Left colon (tissue), 2 donors: ENCODE results near the gene SAAL1. TPM values are rescaled to one million over a fixed set of nuclear protein-coding genes. Genes with fewer than 3 reads are reported as not detected.
A peak's percentile ranks its signal among the peaks of the same experiment; 100 is the strongest.

Experiments used
- ATAC-seq: fragments of 200-7000 bp; cut with Tn5 transposase; one replicate; pipeline ENCODE4 v1.9.1; 2020; ENCODE audit warnings: mild to moderate bottlenecking, moderate library complexity
- DNase-seq, 2 donors: peaks; one replicate each; pipeline ENCODE4 v3.0.0-alpha.2; 2020
- intact Hi-C, 2 donors: fragments of 100-400 bp; cut with DNase I in 1 of 2; cut with micrococcal nuclease in 1 of 2; formaldehyde crosslinking; loops; one replicate each; pipeline versions ENCODE4 v1.11.2 to v1.14.0; 2022; cut with DNase I, micrococcal nuclease
- total RNA-seq, 2 donors: library from RNA; stranded (reverse); fragmentation: NEBNext Ultra II Directional; extraction: Animal tissue kit (Norgen Biotek cat#: 25700); gene quantifications; one replicate each; pipeline ENCODE4 v1.2.1, GENCODE V29; 2021
- donor health status: DM: no; HTN: no; CAD: no.
- donor health status: DM: yes; HTN: yes; CAD: no.

The SAAL1 gene
- total RNA-seq, 2 donors from 2014 or later, result 10.3 to 10.6 TPM

DNA sequence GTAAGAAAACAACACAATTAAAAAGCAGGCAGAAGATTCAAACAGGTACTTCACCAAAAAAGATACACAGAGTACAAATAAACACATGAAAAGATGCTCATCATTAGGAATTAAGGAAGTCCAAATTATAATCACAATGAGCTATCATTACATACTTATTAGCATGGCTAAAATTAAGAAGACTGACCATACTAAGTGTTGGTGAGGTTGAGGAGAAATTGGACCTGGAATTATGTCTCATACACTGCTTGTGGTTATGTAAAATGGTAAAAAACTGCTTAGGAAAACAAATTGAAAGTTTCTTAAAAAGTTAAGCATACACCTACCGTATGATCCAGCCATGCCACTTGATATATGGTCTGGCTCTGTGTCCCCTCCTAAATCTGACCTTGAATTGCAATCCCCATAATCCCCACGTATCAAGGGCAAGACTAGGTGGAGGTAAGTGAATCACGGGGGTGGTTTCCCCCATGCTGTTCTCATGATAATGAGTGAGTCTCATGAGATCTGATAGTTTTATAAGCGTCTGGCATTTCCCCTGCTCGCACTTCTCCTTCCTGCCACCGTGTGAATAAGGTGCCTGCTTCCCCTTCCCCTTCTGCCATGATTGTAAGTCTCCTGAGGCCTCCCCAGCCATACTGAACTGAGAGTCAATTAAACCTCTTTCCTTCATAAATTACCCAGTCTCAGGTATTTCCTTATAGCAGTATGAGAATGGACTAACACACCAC lies 4.8 kb downstream of the SAAL1 start:
- intact Hi-C loops, result loop anchor here in 1 of 2 donors (10.0 kb wide), 1 partner anchor 86 kb away; the partner anchor contains the start of gene SERGEF
- DNase-seq, result no peak
- ATAC-seq, result no peak

GRCh38 chr11:18093959-18094358 lies 11.9 kb downstream of the SAAL1 start:
- intact Hi-C loops, result no loop called here
- DNase-seq (no peak), ATAC-seq (peak; percentile 99)

GRCh38 chr11:18091731-18092130 lies 14.2 kb downstream of the SAAL1 start:
- DNase-seq (no peak), ATAC-seq (no peak)
- intact Hi-C loops, result no loop called here

DNA sequence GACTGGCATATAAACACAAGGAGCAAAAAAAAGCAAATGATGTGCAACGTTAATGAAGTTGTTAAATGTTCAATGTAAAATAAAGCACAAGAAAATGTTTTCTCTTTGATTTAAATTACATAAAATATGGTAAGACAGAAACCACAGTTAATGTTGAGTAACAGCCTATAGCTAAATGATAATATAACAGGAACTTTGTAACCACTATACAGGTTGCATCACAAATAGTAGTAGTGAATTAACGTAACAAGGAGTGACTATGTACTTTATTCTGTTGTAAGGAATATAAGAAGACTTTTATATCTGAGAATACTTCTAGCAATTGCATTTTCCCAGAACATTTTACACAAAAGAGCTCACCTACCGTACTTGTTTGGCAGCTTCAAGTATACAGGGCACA lies 16.9 kb downstream of the SAAL1 start:
- intact Hi-C loops, result no loop called here
- ATAC-seq, result no peak
- no peak for DNase-seq

DNA sequence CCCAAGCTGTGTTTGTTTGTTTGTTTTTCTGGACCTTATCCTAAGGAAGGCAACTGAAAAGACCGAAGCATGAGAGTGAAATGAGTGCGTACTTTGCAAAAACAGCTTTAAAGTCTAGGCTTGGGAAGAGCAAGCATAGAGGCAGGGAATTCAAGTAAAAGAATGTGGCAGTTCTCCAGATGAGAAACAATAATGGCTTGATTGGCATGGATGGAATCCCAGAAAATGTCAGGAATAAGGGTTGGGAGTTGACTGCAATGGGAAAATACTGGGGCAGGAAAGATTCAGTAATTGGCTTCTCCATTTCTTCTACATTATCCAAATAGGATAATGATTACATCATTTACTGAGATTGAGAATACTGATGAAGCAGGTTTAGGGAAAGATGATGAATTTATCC lies 17.5 kb downstream of the SAAL1 start:
- no peak for ATAC-seq
- DNase-seq, result no peak
- intact Hi-C loops, result no loop called here

DNA sequence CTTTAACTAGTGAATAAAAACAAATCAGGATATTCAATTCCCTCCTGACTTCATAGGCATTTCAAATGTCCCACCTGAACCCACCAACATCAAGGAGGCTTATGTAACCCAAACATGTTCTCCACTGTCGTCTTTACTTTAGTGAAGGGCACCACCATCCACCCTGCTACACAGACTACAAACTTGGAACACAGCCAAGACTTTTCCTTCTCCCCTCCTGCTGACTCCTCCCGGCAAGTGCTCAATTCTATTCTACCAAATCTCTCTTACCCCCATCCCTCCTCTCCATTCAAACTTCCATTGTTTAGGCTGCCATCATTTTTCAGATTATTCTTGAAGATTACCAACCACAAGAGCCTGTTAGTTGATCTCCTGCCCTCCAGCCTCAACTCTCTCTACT lies 24.3 kb downstream of the SAAL1 start:
- no peak for DNase-seq
- intact Hi-C loops, result no loop called here
- ATAC-seq, result no peak

- no peak for ATAC-seq
- intact Hi-C loops, result no loop called here
- no peak for DNase-seq
Measured at GRCh38 chr11:18080451-18080850, 25.4 kb downstream of the SAAL1 start.

- ATAC-seq, result no peak
Measured at GRCh38 chr11:18078909-18079308, 27.0 kb downstream of the SAAL1 start.

GRCh38 chr11:18075444-18075843 lies 30.4 kb downstream of the SAAL1 start:
- intact Hi-C loops, result no loop called here
- no peak for ATAC-seq

More at GRCh38 chr11:18078909-18079308, 27.0 kb downstream of the SAAL1 start:
- intact Hi-C loops, result no loop called here
- no peak for DNase-seq

GRCh38 chr11:18071098-18071705 lies 34.7 kb downstream of the SAAL1 start:
- DNase-seq (no peak), ATAC-seq (peak; percentile 49)
- intact Hi-C loops, result no loop called here

More at GRCh38 chr11:18075444-18075843, 30.4 kb downstream of the SAAL1 start:
- no peak for DNase-seq

DNA sequence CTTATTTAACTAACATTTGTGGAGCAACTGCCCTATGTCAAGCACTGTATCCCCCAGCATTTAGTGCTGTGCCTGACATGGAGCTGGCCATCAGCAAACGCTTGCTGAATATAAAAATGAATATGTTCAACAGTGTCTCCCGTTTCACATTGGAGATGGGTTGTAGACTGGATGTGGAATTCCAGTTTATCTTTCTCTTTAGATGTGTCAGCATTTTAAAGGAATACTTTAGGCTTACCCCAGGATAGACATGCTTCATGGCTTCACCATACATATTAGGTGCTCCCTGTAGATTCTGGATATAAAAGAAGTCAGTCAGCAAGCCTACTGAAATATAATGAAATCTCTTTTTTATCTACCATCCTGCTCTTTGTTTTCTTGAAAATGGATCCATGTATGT lies 38.5 kb downstream of the SAAL1 start:
- intact Hi-C loops, result no loop called here
- ATAC-seq, result no peak
- no peak for DNase-seq

GRCh38 chr11:18066626-18067025 lies 39.3 kb downstream of the SAAL1 start:
- DNase-seq (no peak), ATAC-seq (no peak)
- intact Hi-C loops, result no loop called here

DNA sequence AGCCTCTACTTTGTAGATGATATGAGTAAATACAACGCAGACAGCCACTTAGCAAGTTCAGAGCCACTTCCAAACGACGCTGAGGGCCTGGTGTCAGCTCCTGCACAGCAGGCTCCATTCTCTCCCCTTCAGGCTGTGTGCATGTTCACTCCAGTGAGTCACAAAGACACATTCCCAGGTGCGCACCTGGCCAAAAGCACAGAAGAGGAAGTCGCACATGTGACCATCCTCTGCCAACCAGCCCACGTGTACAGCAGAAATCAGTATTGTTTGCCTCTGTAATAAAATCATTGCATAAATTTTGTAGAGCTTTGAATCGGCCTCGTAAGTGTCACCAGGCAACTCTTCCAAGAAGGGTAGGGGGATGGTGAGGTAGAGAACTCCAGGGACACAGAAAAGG lies 40.3 kb downstream of the SAAL1 start:
- peak; percentile 93 for ATAC-seq
- peak; percentile 33 to 56 for DNase-seq
- intact Hi-C loops, result no loop called here

DNA sequence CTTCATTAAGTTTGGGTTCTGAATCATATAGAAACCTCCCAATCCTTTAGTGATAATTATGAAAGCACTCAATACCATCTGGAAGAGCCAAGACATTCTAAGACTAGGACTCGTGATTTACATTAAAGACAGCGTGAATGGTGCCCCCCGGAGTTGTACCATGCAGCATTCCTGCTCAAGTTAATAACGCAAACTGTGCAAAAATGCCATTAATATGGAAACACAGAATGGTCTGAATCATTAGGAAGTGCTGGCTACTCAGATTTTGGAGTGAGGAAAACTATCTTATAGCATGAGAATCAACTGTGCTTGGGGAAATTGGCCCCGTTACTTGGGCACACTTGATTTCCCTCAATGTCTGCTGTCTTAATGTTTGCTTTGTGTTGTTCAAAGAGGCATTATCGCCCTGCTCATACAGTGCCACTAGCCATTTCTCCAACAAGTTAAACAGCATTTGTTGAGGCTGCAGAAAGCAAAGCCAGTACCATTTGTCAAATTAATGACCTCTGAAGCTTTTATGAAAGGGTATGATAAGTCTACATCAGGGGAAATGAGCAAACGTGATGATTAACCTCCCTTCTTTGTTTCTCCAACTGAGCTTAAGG lies 41.3 kb downstream of the SAAL1 start:
- ATAC-seq, result no peak

DNA sequence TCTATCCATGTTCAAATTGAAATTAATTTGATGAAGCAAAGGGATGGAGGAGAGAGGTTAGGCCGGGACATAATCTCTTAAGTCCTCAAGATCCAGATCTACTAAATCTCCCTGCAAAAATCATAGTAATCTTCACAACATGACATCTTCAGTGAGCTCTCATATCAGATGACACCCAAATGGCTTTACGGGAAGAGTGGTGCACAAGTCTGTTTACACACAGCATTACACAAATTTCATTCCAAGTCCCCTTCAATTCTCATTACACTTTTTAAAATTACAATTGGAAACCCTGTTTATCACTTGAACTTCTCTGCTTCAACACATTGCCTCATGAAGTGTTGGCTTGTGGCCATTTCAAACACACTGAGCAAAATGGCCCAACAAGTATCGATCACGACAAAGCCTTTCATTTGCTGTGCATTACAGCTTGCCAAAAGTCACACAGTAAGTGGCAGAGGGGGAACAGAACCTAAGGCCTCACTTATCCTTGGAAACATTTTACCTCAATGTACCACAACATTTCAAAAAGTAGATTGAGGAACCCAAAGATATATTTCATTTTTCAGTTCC lies 41.9 kb downstream of the SAAL1 start:
- ATAC-seq (no peak), DNase-seq (no peak)
- intact Hi-C loops, result no loop called here

More for the DNA sequence above, 41.3 kb downstream of the SAAL1 start:
- intact Hi-C loops, result no loop called here
- no peak for DNase-seq

GRCh38 chr11:18063125-18063524 lies 42.8 kb downstream of the SAAL1 start:
- peak; percentile 73 for ATAC-seq
- DNase-seq, result peak in 1 of 2 donors; percentile 17
- intact Hi-C loops, result no loop called here

DNA sequence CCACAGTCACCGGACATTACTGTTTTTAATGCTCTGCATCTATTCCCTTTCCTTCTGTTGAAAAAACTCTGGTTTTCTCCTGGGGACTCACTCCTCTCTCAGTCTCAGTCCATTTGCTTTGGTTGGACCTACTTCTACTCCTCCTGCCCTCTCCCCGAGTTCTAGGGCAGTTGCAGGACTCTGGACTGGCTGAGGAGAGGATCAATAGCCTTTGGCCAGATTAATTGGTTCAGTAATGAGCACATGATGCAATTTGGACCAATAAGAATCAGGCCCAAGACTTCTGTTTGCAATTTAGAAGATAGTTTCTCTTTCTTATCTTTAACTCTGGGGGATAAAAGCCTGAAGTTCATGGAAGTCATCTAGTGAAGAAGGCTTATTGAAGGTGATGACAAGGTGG lies 44.5 kb downstream of the SAAL1 start:
- intact Hi-C loops, result no loop called here
- no peak for ATAC-seq

DNA sequence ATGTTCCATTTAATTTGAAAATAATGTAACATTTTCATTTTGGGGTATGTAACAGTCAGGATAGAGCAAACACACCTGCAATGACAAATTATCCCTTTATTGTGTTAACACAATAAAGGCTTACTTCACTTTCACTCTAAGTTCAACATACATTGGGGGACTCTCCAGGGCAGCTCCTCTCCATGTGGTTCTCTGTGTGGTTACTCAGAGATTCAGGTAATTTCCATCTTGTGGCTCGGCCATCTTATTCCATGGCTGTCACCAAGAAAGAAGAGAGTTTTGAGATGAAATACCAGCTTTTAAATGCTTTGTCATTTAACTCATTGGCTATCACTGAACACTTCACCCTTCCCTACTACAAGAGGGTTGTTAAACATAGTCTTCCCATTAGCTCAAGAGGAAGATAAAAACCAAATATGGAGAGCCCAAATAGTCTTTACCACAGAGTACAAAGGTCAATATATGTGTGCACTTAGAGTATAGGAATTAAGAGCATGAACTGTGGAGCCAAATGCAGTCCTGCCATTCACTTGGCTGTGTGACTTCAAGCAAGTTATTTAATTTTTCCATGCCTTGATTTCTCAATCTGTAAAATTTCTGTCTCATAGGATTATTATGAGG lies 49.2 kb downstream of the SAAL1 start:
- DNase-seq (no peak), ATAC-seq (peak; percentile 28)
- intact Hi-C loops, result no loop called here

More for the DNA sequence above, 44.5 kb downstream of the SAAL1 start:
- DNase-seq, result no peak

DNA sequence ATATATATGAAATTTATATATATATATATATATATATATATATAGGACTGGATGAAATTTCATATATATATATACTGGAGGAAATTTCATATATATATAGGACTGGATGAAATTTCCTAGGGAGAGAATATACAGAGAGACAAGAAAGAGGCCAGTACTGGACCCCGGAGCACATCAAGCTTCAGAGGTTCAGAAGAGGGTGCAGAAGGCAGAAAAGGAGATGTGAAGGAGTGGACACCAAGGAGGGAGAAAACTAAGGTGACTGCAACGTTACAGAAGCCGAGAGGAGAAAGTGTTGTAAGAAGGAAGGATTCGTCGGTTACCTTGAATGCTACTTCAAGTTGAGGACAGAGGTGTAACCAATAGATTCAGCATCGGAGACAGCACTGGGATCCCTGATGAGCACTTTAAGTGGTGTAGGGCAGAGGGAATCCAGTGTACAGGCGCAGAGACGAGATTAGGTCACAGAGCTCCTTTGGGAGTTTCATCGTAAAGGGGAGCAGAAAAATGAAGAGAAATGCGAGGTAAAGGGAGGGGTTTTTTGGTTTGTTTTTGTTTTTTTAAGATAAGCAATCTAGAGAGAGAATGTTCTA lies 51.3 kb downstream of the SAAL1 start:
- ATAC-seq, result no peak
- DNase-seq, result no peak
- intact Hi-C loops, result no loop called here
